UCSD-AML1 (cell line): ENCODE results near the gene HOMER2.

ENCODE experiments used
- DNase-seq: peaks from one replicate; lab custom pipeline; 2025; ENCODE audit not compliant: unreplicated experiment; lab: John Stamatoyannopoulos, UW

The HOMER2 gene

GRCh38 chr15:82931221-82931620 is 21.3 kb downstream of the HOMER2 start:
- no peak for DNase-seq

- DNase-seq = no peak
Observed at GRCh38 chr15:82930461-82930860, 22.1 kb downstream of the HOMER2 start.

GRCh38 chr15:82928711-82929110 is 23.8 kb downstream of the HOMER2 start:
- no peak for DNase-seq

GRCh38 chr15:82923744-82924143 is 28.8 kb downstream of the HOMER2 start:
- no peak for DNase-seq

DNA sequence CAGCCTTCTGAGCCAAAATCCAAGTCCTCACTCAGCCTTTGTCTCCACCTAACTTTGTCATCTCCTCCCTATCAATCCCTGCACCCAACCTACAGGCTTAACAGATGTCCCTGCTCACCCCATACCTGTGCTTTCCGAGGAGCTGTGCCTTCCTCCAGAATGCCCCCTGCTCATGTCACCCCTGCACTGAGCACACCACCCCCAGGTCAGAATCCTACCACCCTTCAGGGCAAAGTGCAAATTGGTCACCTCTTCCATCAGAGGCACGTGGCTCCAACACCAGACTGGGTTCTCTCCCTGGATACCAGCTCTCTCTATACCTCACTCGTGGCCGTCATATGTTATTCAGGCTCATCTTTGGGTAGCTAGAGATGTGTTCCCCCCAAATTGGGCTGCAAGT is 29.8 kb downstream of the HOMER2 start:
- DNase-seq = no peak

- no peak for DNase-seq
Observed at GRCh38 chr15:82921939-82922338, 30.6 kb downstream of the HOMER2 start.

- no peak for DNase-seq
Observed at GRCh38 chr15:82921242-82921641, 31.3 kb downstream of the HOMER2 start.

DNA sequence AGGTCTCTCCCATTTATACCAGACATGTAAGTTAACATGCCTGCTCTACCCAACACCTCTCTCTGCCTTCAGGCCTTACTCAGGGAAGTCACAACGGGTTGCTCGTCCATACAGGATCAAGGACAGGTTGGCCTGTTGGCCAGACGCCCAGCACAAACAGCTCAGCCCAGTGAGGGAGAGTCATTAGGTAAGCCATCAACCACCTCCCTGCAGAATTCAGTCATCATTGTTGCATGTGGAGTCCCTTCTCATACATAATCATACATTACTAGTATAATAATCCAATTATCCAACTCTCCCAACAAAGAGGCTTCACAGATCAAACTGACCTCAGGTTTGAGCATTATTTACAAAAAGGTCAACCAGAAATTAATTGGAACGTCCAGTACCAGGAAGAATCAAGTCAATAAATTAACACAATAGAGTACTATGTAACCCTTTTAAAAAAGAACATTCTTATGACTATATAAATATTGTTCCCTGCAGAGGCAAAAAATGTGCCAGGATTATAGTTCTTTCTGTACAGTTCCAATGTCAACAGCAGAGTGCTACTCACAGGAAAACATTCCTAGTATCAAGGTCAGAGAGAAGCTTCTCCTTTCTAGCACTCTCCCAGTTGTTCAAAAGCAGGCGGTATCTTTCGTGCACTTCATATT is 33.2 kb downstream of the HOMER2 start:
- no peak for DNase-seq

GRCh38 chr15:82918607-82919230 is 33.8 kb downstream of the HOMER2 start:
- no peak for DNase-seq

DNA sequence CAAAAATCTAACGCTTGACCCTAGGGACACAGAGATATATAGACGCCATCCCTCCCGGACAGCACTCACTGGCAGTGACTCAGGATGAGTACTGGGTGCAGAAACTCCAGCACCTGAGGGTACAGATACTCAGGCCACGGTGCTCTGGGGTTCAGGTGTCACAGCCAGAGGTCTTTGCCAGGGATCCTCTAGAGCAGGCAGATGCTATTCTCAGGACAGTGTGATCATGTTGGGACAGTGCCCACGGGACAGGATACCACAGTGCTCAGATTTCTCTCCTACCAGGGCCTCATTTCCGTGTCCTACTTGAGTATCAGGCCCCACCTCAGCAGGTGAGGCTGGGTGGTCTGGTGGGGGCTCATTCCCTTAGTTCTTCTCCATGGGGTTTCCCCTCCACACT is 34.4 kb downstream of the HOMER2 start:
- no peak for DNase-seq

- no peak for DNase-seq
Observed at GRCh38 chr15:82917249-82917648, 35.3 kb downstream of the HOMER2 start.

DNA sequence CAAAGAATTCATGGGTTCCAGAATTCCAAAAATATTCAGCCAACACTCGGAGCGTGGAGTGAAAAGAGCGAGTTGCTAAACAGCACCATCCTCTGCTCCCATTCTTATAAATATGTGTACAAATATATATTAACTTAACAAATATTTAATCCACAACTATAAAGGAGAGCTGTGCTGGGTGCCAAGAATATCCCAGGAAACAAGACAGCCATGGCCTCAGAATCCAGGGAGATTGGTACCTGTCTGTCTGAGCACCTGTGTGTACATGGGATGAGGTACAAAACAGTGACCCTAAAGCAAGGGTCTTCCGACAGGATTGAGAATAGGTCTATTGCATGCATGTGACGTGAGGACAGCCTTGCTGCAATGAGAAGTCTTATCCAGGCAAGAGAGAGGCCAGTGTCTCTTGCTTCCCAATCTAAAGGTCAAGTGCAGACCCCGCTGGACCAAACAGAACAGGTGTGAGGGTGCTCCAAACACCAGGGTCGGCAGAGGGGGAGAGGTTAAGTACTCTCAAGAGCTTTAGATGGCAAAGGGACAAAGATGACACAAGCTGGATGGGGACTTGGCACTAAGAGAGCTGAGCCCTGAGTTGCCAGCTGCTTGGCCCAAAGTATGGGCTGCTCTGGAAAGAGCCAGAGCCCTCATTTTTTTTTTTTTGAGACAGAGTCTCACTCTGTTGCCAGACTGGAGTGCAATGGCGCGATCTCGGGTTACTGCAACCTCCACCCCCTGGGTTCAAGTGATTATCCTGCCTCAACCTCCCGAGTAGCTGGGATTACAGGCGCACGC is 36.2 kb downstream of the HOMER2 start:
- no peak for DNase-seq

GRCh38 chr15:82914396-82914795 is 38.1 kb downstream of the HOMER2 start:
- no peak for DNase-seq

GRCh38 chr15:82911458-82911857 is 41.1 kb downstream of the HOMER2 start:
- no peak for DNase-seq

GRCh38 chr15:82910721-82911120 is 41.8 kb downstream of the HOMER2 start:
- no peak for DNase-seq

DNA sequence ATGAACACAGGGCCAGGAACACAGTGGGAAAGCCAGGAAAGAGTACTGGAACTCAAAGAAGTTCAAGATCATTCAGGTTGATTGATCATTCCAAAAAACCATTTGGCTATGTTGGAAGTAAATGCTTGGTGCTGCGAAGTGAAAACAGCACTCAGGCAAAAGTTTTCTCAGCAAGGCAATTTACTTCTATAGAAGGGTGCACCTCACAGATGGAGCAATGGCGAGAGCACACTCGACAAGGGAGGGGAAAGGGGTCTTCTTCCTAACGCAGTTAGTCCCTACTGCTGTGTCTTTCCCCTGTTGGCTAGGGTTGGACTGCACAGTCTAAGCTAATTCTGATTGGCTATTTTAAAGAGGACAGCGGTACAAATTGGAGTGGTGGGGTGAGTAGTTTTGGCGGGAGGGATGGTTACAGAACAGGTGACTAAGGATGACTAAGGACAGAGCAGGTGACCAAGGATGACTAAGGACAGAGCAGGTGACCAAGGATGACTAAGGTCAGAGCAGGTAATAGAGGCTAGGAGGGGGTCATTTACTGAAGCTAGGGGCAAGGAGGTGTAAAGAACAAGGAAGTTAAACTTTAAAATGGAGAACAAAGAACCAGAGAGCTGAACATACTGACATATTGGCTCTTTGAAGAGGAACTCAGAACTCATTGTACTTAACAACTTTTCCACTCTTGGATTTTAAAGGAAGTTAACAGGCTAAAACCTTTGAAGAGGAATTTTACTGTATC is 43.3 kb downstream of the HOMER2 start:
- no peak for DNase-seq

GRCh38 chr15:82907350-82907749 is 45.2 kb downstream of the HOMER2 start:
- no peak for DNase-seq

DNA sequence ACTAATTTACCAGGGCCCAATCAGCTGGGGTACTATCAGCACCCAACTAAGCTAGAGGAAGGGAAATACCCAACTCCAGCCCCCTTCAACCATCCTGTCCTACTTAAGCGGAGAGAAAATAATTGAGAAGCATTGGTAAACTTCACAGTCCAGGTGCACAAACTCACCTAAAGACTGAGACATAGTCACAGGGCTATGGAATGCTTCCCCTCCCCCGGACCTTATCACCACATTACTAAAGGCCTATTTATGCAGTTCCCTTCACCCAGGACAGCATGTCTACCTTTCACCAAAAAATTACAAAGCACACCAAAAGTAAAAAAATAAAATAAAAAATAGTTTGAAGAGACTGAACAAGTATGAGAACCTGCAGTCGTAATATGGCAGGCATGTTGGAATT is 47.9 kb downstream of the HOMER2 start:
- DNase-seq = no peak

GRCh38 chr15:82903511-82903910 is 49.0 kb downstream of the HOMER2 start:
- DNase-seq = no peak

DNA sequence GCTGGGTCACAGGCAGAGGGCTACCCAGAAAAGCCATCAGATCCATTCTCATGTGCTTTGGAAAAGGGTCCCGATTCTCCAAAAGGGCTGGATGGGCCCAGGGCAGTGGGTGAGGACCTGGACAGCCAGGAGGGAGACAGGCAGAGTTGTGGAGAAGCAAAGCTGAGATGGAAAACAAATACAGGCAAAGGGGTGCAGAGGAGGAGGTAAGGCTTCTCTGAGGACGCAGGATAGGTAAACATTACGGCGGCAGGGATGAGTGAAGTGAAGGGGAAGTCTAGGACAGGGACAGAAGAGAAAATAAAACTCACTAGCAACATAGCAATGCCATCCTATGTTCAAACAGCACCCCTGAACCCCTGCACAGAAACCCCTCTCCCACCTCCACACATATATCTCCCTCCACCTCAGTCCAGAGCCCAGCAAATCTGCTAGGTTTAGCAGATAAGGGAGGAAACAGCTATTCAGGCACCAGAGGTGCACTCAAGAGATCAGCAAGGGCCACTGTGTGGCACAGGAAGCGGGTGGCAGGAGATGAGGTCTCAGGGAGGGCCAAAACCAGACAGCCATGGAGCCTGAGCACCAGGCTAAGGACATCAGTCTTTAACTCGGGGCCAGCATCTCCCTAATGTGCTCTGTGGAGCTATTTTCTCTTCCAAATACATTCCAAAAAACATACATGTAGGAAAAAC is 51.3 kb downstream of the HOMER2 start:
- DNase-seq = no peak

- no peak for DNase-seq
Observed at GRCh38 chr15:82900511-82901060, 51.9 kb downstream of the HOMER2 start.
